H1 (cell line): Measurements from ENCODE around the gene NFYA. TPM values are rescaled to one million over a fixed set of nuclear protein-coding genes. Genes with fewer than 3 reads are reported as not detected.

Source experiments
- CTCF ChIA-PET: fragments of 300-600 bp; sonication (Branson Sonifier 250); formaldehyde crosslinking; loops from one replicate; lab custom pipeline; 2021; ENCODE audit not compliant: partially characterized antibody; lab: Charles Lee
- POLR2A ChIA-PET: fragments of 300-600 bp; sonication (Branson Sonifier 250); formaldehyde crosslinking; loops from one replicate; lab custom pipeline; 2021; ENCODE audit warnings: inconsistent platforms; ENCODE audit not compliant: partially characterized antibody; lab: Charles Lee
- DNase-seq, 2 experiments: peaks; one replicate each; pipeline versions ENCODE4 v3.0.0 to v3.0.0-alpha.2; 2010 to 2022; ENCODE audit warnings: low spot score in 2 of 2, low read depth in 1 of 2, mixed read lengths in 1 of 2
- FAIRE-seq: peaks from 2 replicates; lab custom pipeline; 2011; peaks lifted over from hg19 to GRCh38; lab: Jason Lieb, UNC
- H2AFZ ChIP-seq: 2 replicates; pipeline ENCODE4 v1.8.1; 2012; ENCODE audit warnings: low read length, inconsistent platforms
- H2AK5ac ChIP-seq: 2 replicates; pipeline ENCODE4 v1.6.1; 2013; ENCODE audit warnings: low read depth, low read length
- H2BK120ac ChIP-seq: replicated peaks from 2 replicates; pipeline ENCODE3; 2013; ENCODE audit warnings: low read depth, low read length, inconsistent platforms
- H2BK12ac ChIP-seq: 2 replicates; pipeline ENCODE4 v1.6.1; 2013; ENCODE audit warnings: low read depth, low read length
- H2BK15ac ChIP-seq: 2 replicates; pipeline ENCODE4 v1.6.1; 2013; ENCODE audit warnings: low read length
- H2BK20ac ChIP-seq: 2 replicates; pipeline ENCODE4 v1.6.1; 2013; ENCODE audit warnings: low read length
- H2BK5ac ChIP-seq: 2 replicates; pipeline ENCODE4 v1.6.1; 2013; ENCODE audit warnings: low read depth, low read length
- H3K14ac ChIP-seq: 2 replicates; pipeline ENCODE4 v1.6.1; 2013; ENCODE audit warnings: inconsistent platforms; ENCODE audit not compliant: insufficient read length
- H3K18ac ChIP-seq: 2 replicates; pipeline ENCODE4 v1.6.1; 2013; ENCODE audit warnings: low read length; ENCODE audit errors: extremely low read depth
- H3K23ac ChIP-seq: 2 replicates; pipeline ENCODE4 v1.6.1; 2013; ENCODE audit warnings: inconsistent platforms; ENCODE audit not compliant: insufficient read length
- H3K23me2 ChIP-seq: 2 replicates; pipeline ENCODE4 v1.6.1; 2013; ENCODE audit warnings: low read depth, low read length
- H3K27ac ChIP-seq: 2 replicates; pipeline ENCODE4 v1.6.1; 2011; ENCODE audit warnings: low read depth, low read length, inconsistent platforms
- H3K27me3 ChIP-seq, 4 experiments: replicated peaks in 1 of 4; 1 replicate in 1 of 4; 2 replicates in 3 of 4; pipeline versions ENCODE4 v1.6.1 to v1.8.1; 2011 to 2013; ENCODE audit warnings: low read length in 3 of 4, mild to moderate bottlenecking in 3 of 4, inconsistent platforms in 2 of 4, mixed read lengths in 2 of 4, moderate library complexity in 1 of 4; ENCODE audit not compliant: control insufficient read depth in 3 of 4, insufficient read depth in 3 of 4; ENCODE audit errors: extremely low read depth in 1 of 4
- H3K36me3 ChIP-seq, 4 experiments: 2 replicates each; pipeline versions ENCODE4 v1.6.1 to v1.8.1; 2011 to 2013; ENCODE audit warnings: mild to moderate bottlenecking in 4 of 4, low read length in 3 of 4, moderate library complexity in 2 of 4, control low read depth in 1 of 4, inconsistent platforms in 1 of 4; ENCODE audit not compliant: insufficient read depth in 4 of 4, control insufficient read depth in 2 of 4
- H3K4ac ChIP-seq: replicated peaks from 2 replicates; pipeline ENCODE3; 2013; ENCODE audit warnings: low read length, low read depth, mixed read lengths, inconsistent platforms; ENCODE audit not compliant: insufficient read length
- H3K4me1 ChIP-seq, 4 experiments: replicated peaks in 1 of 4; 1 replicate in 1 of 4; 2 replicates in 3 of 4; pipeline versions ENCODE4 v1.6.1 to v1.8.1; 2011 to 2013; ENCODE audit warnings: low read length in 3 of 4, inconsistent platforms in 2 of 4, mixed read lengths in 1 of 4; ENCODE audit not compliant: insufficient read depth in 4 of 4, control insufficient read depth in 3 of 4
- H3K4me2 ChIP-seq, 2 experiments: 2 replicates each; pipeline versions ENCODE4 v1.6.1 to v1.8.1; 2011 to 2013; ENCODE audit warnings: low read depth in 2 of 2, low read length in 2 of 2, control low read depth in 1 of 2, inconsistent platforms in 1 of 2, mild to moderate bottlenecking in 1 of 2; ENCODE audit not compliant: insufficient read depth in 1 of 2
- H3K4me3 ChIP-seq, 4 experiments: fragments of 200-600, 300-600 bp in 1 of 4; sonication (generic), shearing (Covaris generic), sonication (Bioruptor Twin) in 1 of 4; 2 replicates each; pipeline versions ENCODE4 v1.5.1 to v1.8.1; 2011 to 2016; ENCODE audit warnings: low read length in 4 of 4, low read depth in 3 of 4, control low read depth in 2 of 4, inconsistent platforms in 2 of 4, mild to moderate bottlenecking in 2 of 4, mixed read lengths in 1 of 4, moderate library complexity in 1 of 4; ENCODE audit not compliant: insufficient read depth in 2 of 4; ENCODE audit errors: extremely low read depth in 1 of 4
- H3K56ac ChIP-seq: replicated peaks from 2 replicates; pipeline ENCODE3; 2013; ENCODE audit warnings: low read depth, mild to moderate bottlenecking, mixed read lengths, low read length, inconsistent platforms; ENCODE audit not compliant: insufficient read length
- H3K79me1 ChIP-seq: 2 replicates; pipeline ENCODE4 v1.6.1; 2013; ENCODE audit warnings: low read depth, low read length, control low read depth
- H3K79me2 ChIP-seq, 2 experiments: 2 replicates each; pipeline versions ENCODE4 v1.6.1 to v1.8.1; 2012 to 2013; ENCODE audit warnings: low read length in 2 of 2, mild to moderate bottlenecking in 2 of 2, inconsistent platforms in 1 of 2; ENCODE audit not compliant: insufficient read depth in 2 of 2, control insufficient read depth in 1 of 2
- H3K9ac ChIP-seq, 4 experiments: replicated peaks in 1 of 4; 1 replicate in 1 of 4; 2 replicates in 3 of 4; pipeline versions ENCODE4 v1.6.1 to v1.8.1; 2011 to 2013; ENCODE audit warnings: low read depth in 3 of 4, low read length in 3 of 4, control low read depth in 2 of 4, mild to moderate bottlenecking in 2 of 4, moderate library complexity in 2 of 4, inconsistent platforms in 1 of 4; ENCODE audit errors: extremely low read depth in 1 of 4
- H3K9me3 ChIP-seq, 2 experiments: 2 replicates each; pipeline versions ENCODE4 v1.6.1 to v1.8.1; 2012 to 2013; ENCODE audit warnings: mild to moderate bottlenecking in 2 of 2, moderate library complexity in 2 of 2, control low read depth in 1 of 2, inconsistent platforms in 1 of 2, low read depth in 1 of 2, low read length in 1 of 2, mixed read lengths in 1 of 2; ENCODE audit not compliant: insufficient read depth in 2 of 2
- H4K20me1 ChIP-seq, 2 experiments: replicated peaks in 1 of 2; 2 replicates each; pipeline versions ENCODE3 to v1.8.1; 2011 to 2013; ENCODE audit warnings: inconsistent platforms in 2 of 2, low read length in 2 of 2, mild to moderate bottlenecking in 1 of 2; ENCODE audit not compliant: insufficient read depth in 2 of 2, control insufficient read depth in 1 of 2
- H4K5ac ChIP-seq: 2 replicates; pipeline ENCODE4 v1.6.1; 2013; ENCODE audit warnings: low read length, low read depth, mixed read lengths, inconsistent platforms; ENCODE audit not compliant: insufficient read length
- H4K8ac ChIP-seq: 2 replicates; pipeline ENCODE4 v1.8.0; 2013; ENCODE audit warnings: mild to moderate bottlenecking, moderate library complexity, low read length, inconsistent platforms; ENCODE audit not compliant: insufficient read depth; ENCODE audit errors: extremely low read depth
- H4K91ac ChIP-seq: replicated peaks from 2 replicates; pipeline ENCODE3; 2013; ENCODE audit warnings: low read length, mixed read lengths, inconsistent platforms; ENCODE audit not compliant: insufficient read length
- GABPA ChIP-seq: IDR thresholded peaks from 2 replicates; pipeline ENCODE4 v1.6.1; 2011; ENCODE audit warnings: mild to moderate bottlenecking, low read length, moderate library complexity, borderline replicate concordance; ENCODE audit not compliant: insufficient read depth
- SIRT6 ChIP-seq: IDR thresholded peaks from one replicate; pipeline ENCODE4 v1.7.1; 2012; ENCODE audit warnings: low read length, inconsistent platforms
- WGBS, 2 experiments: shearing (Covaris generic) in 1 of 2; methylation state at CpG; one replicate each; pipeline versions ENCODE4 v1.1.6 to v1.1.7; 2013 to 2015; ENCODE audit warnings: low lambda C conversion rate in 2 of 2, mixed read lengths in 2 of 2, inconsistent platforms in 1 of 2, low coverage in 1 of 2, missing lambda C conversion rate in 1 of 2; ENCODE audit not compliant: insufficient replicate concordance in 2 of 2, insufficient coverage in 1 of 2, insufficient read length in 1 of 2; ENCODE audit errors: extremely low coverage in 1 of 2, missing lambda C conversion rate in 1 of 2; 5-methylcytosine and 5-hydroxymethylcytosine counted together
- polyA plus RNA-seq, 7 experiments: library from polyadenylated mRNA; depleted of rRNA in 3 of 7; stranded (reverse) in 5 of 7; unstranded in 2 of 7; fragments of >200 nt in 5 of 7; fragments of 200-250 nt in 2 of 7; gene quantifications; 1 replicate in 5 of 7; 2 replicates in 1 of 7; 4 replicates in 1 of 7; pipeline versions ENCODE4 v1.2.1 to v1.2.3, GENCODE V29; 2011 to 2013; ENCODE audit warnings: missing spikeins in 2 of 7, mixed read lengths in 2 of 7
- total RNA-seq: library from RNA; stranded (reverse); fragmentation: NEBNext Ultra II Directional; extraction: Animal tissue kit (Norgen Biotek cat#: 25700); gene quantifications from 2 replicates; pipeline ENCODE4 v1.2.1, GENCODE V29; 2021

The NFYA gene
- total and polyA plus RNA-seq, 2 of the 8 experiments (the other 6 are each of a cell fraction or from before 2014, with no cell fraction given): 19.8 to 33.7 TPM

DNA sequence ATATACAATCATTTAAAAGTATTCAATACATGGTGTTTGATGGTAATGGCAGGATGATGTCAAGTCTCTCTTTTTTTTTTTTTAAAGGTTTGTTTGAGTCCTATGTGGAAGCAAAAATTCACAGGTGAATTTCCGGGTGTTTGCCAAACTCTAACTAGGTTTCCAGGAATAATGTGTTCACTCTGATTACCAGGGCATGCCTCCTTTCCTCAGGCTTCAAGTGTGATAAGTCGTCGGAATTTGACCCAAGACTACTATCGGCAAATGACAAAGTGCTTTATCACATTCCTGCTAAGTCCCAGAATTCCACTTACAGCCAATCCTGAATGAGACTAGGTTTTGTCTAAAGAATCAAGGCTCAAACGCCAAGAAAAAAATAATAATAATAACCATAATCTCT, 7.9 kb upstream of the NFYA start:
- FAIRE-seq: no peak

More for the DNA sequence above, 7.9 kb upstream of the NFYA start:
- no peaks in the 10 kb centered on the region for H3K23me2 ChIP-seq
- H3K4me3 ChIP-seq: no peak overlapping the region
- no peak overlapping the region for H2AFZ ChIP-seq
- H3K4ac ChIP-seq: no peak overlapping the region
- no peak overlapping the region for H3K27ac ChIP-seq
- POLR2A ChIA-PET: no interaction called here
- no peak for TF ChIP-seq SIRT6
- no peak for TF ChIP-seq GABPA
- TF ChIP-seq, all 59 proteins: peak for 0
- CTCF ChIA-PET: interaction anchor here (0.6 to 0.7 kb wide), 3 partner anchors 105 to 1228 kb away, joined by 3 read pairs; no protein-coding TSS in a partner anchor
- Histone ChIP-seq H2BK120ac (no peak overlapping the region), H3K23ac (no peak overlapping the region), H2BK5ac (no peak overlapping the region), H3K9me3 (no peaks in the 10 kb centered on the region), H2BK15ac (no peak overlapping the region), H3K9ac (no peak overlapping the region), H2BK12ac (no peak overlapping the region), H4K20me1 (no peaks in the 10 kb centered on the region), H3K18ac (no peak overlapping the region), H3K14ac (no peak overlapping the region), H3K79me2 (no peaks in the 10 kb centered on the region), H2AK5ac (no peak overlapping the region), H4K5ac (no peak overlapping the region), H3K4me1 (no peaks in the 10 kb centered on the region; a peak in 1 of 7 replicates), H4K8ac (no peak overlapping the region), H3K36me3 (peaks cover 4 to 48% (median 26%) of the 10 kb centered on the region in 4 experiments; a peak in 7 of 8 replicates), H4K91ac (no peak overlapping the region), H3K4me2 (no peak overlapping the region), H3K27me3 (no peaks in the 10 kb centered on the region), H2BK20ac (no peak overlapping the region), H3K79me1 (no peaks in the 10 kb centered on the region), H3K56ac (no peak overlapping the region)
- WGBS, 2 experiments: 91% methylated on average over 5 of the region's 5 CpGs; no CpG with 5 or more reads in 1 of the 2 experiments
- no peak for DNase-seq
